ENCODE results near the gene CDC23.

CDC23 gene

GRCh38 chr5:138138949-138139780 lies 74.0 kb downstream of the CDC23 start, which contains the start of gene NME5:
Gene NME5, minus strand, starts transcription at chr5:138139428. Its CDS starts 648 bp downstream, at chr5:138138780.
- DNase-seq = peak; percentile 79
